ENCODE measurements around the gene MT4.

MT4 gene

DNA sequence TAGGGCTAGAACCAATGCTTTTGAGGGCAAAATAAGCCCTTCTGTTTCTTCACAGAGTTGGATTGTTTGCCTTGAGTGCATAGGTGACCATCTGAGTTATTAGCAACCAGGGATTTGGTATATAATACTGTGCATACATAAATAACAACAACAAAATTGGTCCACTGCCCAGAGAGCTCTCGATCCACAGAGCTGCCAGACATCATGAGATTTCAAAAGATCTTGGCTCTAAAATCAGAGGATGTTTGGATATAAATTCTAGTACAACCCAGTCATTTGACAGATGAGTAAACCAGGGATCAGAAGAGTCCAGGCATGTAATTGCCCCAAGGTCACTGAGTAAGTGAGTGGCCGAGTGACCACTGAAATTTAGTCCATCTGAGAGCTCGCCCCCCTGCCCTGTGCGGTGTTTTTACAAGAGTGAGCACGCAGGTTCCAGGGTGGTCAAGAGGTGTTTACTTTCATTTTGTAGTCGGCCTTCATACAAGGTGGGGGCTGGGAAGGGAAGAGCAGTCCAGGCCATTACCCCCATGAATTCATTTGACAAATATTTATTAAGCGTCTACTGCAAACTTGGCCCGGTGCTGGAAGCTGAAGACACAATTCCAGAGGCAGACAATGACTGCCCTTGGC lies 41.7 kb downstream of the MT4 start:
- no peak for DNase-seq

GRCh38 chr16:56607109-56607618 lies 42.3 kb downstream of the MT4 start:
- no peak for DNase-seq

DNA sequence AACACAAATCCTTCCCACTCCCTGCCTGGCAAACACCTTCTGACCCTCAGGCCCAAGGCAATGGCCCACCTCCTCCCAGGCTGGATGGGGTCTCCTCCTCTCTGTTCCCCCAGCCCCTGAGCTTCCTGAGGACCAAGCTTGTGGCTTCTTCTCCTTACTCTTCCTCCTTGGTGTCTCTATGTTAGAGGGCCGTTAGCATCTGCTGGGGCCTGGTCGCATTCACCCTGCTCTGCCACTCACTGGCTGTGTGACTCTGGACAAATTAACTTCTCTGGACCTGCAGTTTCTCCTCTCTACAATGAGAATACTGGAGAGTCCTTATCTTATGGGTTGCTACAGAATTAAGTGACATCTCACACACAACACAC lies 42.8 kb downstream of the MT4 start:
- no peak for DNase-seq

- DNase-seq = peak; percentile 44 to 91
Measured at GRCh38 chr16:56608043-56608875, 43.4 kb downstream of the MT4 start, which contains the start of gene MT2A. Gene MT2A (plus strand): TSS chr16:56608584. CDS start chr16:56608656, 72 bp downstream.

DNA sequence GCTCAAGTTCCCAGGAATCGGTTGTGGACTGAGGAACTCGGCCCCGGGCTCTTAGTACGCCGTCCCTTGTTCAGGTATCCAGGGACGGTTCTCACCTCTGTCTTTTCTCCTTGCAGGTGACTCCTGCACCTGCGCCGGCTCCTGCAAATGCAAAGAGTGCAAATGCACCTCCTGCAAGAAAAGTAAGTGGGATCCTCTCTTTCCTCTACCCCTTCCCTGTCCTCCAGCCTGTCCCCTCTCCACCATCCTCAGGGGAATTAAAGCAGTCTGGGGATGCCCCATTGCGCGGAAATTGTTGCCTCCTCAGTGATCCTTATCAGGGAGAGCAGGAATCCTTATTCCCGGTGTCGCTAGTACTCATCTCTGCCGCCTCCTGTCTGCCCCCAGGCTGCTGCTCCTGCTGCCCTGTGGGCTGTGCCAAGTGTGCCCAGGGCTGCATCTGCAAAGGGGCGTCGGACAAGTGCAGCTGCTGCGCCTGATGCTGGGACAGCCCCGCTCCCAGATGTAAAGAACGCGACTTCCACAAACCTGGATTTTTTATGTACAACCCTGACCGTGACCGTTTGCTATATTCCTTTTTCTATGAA lies 44.1 kb downstream of the MT4 start:
- DNase-seq = no peak

- DNase-seq = peak; percentile 22 to 94
Measured at GRCh38 chr16:56609463-56609921, 44.6 kb downstream of the MT4 start.

- DNase-seq = no peak
Measured at GRCh38 chr16:56610017-56610608, 45.2 kb downstream of the MT4 start.

DNA sequence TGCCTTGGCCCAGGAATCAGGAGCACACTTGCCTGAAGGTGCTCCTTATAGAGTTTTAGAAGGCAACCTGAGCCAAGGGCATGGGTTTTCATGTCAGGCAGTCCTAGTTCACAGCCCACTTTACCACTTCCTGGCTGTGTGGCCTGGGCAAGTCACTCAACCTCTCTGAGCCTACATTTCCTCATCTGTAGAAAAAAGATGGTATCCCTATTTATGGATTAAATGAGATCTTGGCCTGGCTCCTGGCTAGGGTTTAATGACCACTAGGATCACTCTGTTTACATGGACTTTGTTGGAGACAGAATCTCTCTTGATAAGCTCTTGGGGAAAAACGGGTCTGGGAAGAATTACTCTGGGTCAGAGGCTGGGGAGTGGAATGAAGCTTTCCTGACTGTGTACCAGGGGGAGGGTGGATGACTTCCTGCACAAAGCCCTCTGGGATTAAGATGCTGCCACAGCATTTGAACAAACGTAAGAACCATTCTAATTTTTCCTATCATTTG lies 45.8 kb downstream of the MT4 start:
- no peak for DNase-seq

- no peak for DNase-seq
Measured at GRCh38 chr16:56611281-56611833, 46.5 kb downstream of the MT4 start.

DNA sequence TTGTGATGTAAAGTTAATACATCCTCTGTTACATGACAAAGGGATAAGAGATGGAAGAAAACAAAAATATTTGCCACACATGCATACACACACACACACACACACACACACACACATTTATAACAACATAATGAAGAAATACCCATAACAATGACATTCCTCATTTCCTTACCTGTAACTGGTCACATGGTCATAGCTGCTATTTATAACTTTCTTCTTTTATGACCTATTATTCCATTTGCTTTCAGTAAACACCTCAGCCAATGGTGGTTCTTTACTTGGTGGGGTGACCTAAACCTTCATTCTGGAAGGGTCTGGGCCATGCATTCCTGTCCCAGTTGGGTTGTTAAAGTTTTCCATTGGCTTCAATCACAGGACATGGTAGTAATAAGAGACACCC lies 48.8 kb downstream of the MT4 start:
- DNase-seq = no peak

DNA sequence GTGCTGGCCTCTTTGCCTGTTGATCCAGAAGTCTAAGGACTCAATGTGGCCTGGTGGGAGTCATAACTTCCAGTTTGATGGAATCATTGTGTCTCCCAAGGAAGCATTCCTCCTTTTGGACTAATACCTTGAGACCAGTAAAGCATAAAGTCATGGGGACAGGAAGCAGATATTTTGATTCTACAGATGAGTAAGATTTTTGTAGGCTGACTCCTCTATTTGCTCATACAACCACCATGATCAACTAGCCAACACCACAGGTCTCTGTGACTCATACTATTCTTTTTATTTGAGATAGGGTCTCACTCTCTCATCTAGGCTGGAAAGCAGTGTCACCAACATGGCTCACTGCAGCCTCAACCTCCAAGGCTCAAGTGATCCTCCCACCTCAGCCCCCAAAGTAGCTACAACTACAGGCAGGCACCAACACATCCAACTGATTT lies 49.7 kb downstream of the MT4 start:
- DNase-seq = no peak

- DNase-seq = no peak
Measured at GRCh38 chr16:56615353-56615752, 50.5 kb downstream of the MT4 start.

DNA sequence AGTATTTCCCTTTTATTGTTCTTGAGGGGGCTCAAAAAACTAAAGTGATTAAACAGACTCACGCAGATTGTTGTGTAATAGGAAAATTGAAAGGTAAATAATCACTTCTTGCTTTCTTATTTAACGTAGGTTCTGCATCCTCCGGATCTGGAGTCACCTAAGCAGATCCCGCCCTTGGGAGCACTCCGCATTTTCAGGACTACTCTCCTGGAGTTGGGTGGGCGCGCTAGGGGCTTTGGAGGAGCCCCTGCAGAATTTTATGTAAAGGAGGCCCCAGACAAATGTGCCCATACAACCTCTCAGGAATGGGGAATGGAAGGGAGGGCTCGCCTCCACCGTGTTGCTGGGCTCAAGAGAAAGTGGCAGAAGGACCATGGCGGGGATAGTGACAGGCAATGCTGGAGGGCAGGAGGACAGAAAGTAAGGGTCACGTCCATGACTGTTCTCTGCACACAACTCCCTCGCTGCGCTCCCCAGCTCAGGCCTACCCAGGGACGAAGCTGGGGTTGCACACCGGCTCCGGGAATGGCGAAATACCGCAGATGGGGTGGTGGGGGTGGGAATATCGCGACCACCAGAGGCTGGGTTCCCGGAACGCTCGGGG lies 51.8 kb downstream of the MT4 start:
- no peak for DNase-seq

GRCh38 chr16:56617212-56618085 lies 52.6 kb downstream of the MT4 start:
- no peak for DNase-seq

DNA sequence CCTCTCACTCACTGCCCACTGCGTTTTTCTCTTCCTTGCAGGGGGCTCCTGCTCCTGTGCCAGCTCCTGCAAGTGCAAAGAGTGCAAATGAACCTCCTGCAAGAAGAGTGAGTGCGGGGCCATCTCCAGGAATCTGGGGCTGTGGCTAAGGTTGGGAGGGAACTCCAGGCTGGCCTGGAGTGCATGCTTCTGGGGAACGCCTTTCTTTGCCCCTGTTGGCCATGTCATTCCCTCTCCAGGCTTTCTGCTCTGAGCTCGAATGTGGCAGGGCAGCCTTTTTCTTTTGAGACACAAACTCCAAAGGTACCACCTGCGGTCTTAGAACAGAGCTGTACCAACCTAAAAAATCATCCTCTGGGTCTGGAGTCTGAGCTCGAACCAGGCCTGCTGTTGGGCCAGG lies 53.3 kb downstream of the MT4 start:
- DNase-seq = no peak

All from bone marrow (tissue), 2 donors.